ENCODE results near the gene NOD1.

The NOD1 gene

DNA sequence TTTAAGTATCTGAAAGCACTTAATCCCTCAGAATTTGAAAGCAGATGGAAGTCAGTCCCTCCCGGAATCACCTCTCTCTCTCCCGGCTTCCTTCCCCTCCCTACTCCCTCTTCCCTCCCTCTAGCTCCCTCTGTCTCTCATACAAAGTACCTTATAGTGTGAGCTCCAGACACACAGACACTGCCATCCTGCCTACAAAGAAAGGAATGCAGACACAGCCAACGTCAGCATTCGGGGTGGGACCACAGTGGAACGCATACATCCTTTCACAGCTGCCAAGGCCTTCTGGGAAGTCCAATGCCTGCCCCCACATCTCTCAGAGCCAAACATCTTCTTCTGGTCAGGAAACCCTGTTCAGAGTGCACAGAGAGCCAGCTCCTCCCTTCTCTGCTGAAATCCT, 9.3 kb downstream of the NOD1 start:
- no peak for ATAC-seq (replicated peaks)
- no peak for DNase-seq
- H3K4me3 Mint-ChIP-seq, result no peak overlapping the region
- H3K9me3 Mint-ChIP-seq, result no peaks in the 10 kb centered on the region
- peaks cover 32 to 42% of the 10 kb centered on the region in 2 donors for H3K36me3 Mint-ChIP-seq
- no peaks in the 10 kb centered on the region for H3K27me3 Mint-ChIP-seq
- H3K27ac Mint-ChIP-seq, result peak overlapping the region; percentile 65
- peaks cover 75 to 99% of the 10 kb centered on the region in 2 donors for H3K4me1 Mint-ChIP-seq

DNA sequence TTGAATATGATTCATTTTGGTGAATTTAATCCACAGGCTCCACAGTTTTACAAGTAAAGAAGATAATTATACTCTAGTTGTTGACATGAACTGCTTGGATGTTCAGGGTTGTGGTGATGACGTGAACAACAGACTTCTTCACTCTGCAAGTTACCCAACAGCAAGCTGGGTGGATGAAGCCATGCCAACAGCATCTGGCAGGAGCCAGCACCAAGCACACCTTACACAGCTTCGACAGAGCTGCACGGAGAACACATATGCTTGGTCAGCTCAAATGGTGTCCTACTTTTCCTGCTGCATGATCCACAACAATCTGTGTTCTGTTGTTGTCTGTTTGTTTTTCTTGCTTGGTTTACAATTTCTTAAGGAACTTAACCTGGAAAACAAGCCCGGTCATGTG, 9.8 kb downstream of the NOD1 start:
- Mint-ChIP-seq H3K4me3 (no peak overlapping the region), H3K27me3 (no peaks in the 10 kb centered on the region), H3K4me1 (peaks cover 76 to 99% of the 10 kb centered on the region in 2 donors), H3K36me3 (peaks cover 28 to 39% of the 10 kb centered on the region in 2 donors), H3K27ac (no peak overlapping the region), H3K9me3 (no peaks in the 10 kb centered on the region)
- ATAC-seq (replicated peaks) (no peak), DNase-seq (no peak)

DNA sequence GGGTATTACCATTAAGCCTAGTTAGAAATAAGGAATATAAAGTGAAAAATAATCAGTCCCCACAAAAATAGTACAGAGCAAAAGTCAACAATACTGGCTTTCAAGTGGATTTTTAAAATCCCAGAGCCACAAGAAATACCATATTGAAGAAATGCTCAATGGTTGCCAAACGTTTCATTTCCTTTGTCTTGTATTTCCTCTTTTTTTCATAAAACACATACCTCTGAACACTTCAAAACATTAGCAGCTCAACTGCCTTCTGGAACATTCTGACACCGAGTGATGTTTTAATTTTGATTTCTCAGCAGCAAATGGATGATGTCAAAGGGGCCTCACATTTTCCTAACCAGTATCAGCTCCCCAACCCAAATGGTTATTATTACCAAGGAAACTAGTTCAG, 10.5 kb downstream of the NOD1 start:
- Mint-ChIP-seq H3K27ac (peak overlapping the region; percentile 65), H3K27me3 (no peaks in the 10 kb centered on the region), H3K36me3 (peaks cover 21 to 32% of the 10 kb centered on the region in 2 donors), H3K9me3 (no peaks in the 10 kb centered on the region), H3K4me3 (no peak overlapping the region), H3K4me1 (peaks cover 75 to 99% of the 10 kb centered on the region in 2 donors)
- ATAC-seq (replicated peaks) (no peak), DNase-seq (no peak)

DNA sequence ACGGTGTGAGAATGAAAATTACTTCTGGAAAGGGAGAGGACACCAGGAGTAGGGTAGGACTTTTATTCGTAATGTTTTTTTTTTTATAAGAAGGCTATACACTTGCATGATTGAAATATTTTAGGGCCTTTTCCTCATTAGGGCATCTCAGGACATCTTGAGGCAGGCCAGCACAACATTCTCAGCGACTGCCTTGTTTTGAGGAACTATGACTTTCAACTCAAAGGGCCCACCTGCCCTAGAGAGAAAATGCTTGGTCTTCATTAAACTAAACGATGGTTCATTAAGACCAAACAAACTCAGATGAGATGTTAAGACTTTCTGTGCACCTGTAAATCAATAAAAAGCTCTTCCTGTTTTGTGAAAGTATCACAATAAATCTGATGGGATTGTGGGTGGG, 11.3 kb downstream of the NOD1 start:
- Mint-ChIP-seq H3K36me3 (peaks cover 13 to 33% of the 10 kb centered on the region in 2 donors), H3K4me3 (no peak overlapping the region), H3K27me3 (no peaks in the 10 kb centered on the region), H3K27ac (peak overlapping the region; percentile 59), H3K9me3 (no peaks in the 10 kb centered on the region), H3K4me1 (peaks cover 79 to 99% of the 10 kb centered on the region in 2 donors)
- DNase-seq (no peak), ATAC-seq (replicated peaks) (no peak)

DNA sequence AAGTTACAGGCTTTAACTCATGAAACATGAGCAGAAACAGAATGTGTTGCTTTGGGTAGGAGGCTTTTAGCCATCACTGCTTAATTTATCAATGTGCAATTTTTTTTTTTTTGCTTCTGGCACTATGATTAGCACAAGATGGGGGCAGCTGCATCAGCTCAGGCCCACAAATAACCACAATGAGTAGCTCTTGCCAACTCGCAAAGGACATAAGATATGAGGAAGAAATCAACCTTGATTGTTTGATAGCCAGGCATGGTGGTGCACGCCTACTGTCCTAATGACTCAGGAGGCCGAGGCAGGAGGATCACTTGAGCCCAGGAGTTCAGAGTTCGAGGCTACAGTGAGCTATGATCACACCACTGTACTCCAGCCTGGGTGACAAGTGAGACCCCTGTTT, 12.3 kb downstream of the NOD1 start:
- H3K9me3 Mint-ChIP-seq, result no peaks in the 10 kb centered on the region
- ATAC-seq (replicated peaks), result no peak
- no peak overlapping the region for H3K4me3 Mint-ChIP-seq
- no peak for DNase-seq
- no peaks in the 10 kb centered on the region for H3K27me3 Mint-ChIP-seq
- peak overlapping the region; percentile 51 for H3K27ac Mint-ChIP-seq
- peaks cover 78 to 99% of the 10 kb centered on the region in 2 donors for H3K4me1 Mint-ChIP-seq
- H3K36me3 Mint-ChIP-seq, result peaks cover 17 to 34% of the 10 kb centered on the region in 2 donors

DNA sequence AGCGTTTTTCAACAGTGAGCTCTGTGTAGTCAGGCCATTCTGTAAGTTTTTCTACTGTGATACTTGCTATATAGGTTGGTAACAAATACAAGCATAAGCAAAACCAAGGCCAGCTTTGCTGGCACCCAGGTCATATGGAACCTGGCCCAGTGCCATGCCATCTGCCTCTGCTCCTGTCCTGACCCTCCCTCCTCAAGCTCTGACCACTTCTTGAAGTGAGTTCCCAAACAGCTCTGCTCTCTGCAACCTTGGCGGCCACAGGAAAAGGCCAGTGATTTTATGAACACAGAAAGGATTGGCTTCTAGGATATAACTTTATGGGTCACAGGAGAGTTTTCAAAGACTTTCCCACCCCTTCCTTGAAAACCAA, 12.8 kb downstream of the NOD1 start:
- no peak for ATAC-seq (replicated peaks)
- Mint-ChIP-seq H3K4me3 (no peak overlapping the region), H3K9me3 (no peaks in the 10 kb centered on the region), H3K27ac (no peak overlapping the region), H3K36me3 (peaks cover 17 to 31% of the 10 kb centered on the region in 2 donors), H3K4me1 (peaks cover 74 to 96% of the 10 kb centered on the region in 2 donors), H3K27me3 (no peaks in the 10 kb centered on the region)
- DNase-seq, result no peak

DNA sequence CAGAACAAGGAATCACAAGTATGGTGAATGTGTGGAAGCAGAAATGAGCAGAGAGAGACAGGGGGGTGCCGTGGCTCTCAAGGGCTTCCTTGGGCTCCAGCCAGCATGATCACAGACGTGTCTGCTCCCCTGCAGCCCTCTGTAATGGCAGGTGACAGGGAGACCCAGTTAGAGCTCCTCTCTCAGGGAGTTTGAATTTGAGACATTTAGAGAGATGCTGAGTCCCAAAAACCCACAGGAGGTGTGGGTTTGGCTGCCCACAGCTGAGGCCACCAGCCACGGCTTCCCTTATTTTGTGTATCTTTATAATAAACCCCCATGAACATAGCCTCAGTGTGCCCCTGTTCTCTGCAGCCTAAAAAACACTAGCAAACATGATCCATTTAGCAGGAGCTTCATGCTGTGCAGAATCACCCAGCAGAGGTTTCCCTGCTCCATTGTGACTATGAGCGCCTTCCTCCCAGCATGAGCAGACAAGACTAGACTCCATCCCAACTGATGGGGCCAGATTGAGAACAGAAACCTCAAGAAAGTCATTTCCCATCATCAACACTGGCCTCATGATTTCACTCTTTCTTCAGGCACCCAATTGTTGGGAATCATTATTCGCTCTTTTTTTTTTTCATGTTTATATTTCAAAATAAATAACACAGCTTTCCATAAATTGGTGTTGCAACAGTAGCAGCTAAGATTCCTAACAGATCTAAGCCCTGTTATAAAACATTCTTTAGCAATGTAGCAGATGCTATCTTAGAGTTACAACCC, 13.4 kb downstream of the NOD1 start:
- H3K27ac Mint-ChIP-seq, result peak overlapping the region; percentile 59
- H3K27me3 Mint-ChIP-seq, result no peaks in the 10 kb centered on the region
- no peaks in the 10 kb centered on the region for H3K9me3 Mint-ChIP-seq
- peaks cover 72 to 96% of the 10 kb centered on the region in 2 donors for H3K4me1 Mint-ChIP-seq
- DNase-seq, result no peak
- peak overlapping the region; percentile 8 to 40 for H3K4me3 Mint-ChIP-seq
- H3K36me3 Mint-ChIP-seq, result peaks cover 19 to 34% of the 10 kb centered on the region in 2 donors
- ATAC-seq (replicated peaks), result no peak

DNA sequence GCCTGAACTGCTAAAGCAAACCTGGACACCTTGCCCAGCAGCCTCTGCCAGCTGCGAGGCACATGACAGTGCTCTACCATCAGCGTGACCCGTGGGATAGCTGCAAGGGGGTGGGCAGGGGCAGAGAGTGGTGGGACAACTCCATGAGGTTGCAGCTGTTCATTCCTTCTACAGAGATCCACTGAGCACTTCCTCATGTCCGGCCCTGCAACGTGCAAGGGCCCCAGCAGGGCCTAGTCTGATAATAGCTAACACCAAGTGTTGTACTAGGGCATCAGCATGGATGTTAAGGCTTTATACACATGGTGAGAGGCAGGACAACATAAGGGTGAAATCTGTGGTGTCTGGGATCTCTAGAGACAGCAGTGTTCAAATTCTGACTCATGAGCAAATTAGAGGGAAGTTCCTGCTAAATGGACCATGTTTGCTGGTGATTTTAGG, 14.3 kb downstream of the NOD1 start:
- peak overlapping the region; percentile 47 to 54 for H3K4me3 Mint-ChIP-seq
- H3K4me1 Mint-ChIP-seq, result peaks cover 65 to 87% of the 10 kb centered on the region in 2 donors
- H3K9me3 Mint-ChIP-seq, result no peaks in the 10 kb centered on the region
- H3K36me3 Mint-ChIP-seq, result peaks cover 18 to 35% of the 10 kb centered on the region in 2 donors
- ATAC-seq (replicated peaks), result peak; percentile 89 to 90
- no peaks in the 10 kb centered on the region for H3K27me3 Mint-ChIP-seq
- H3K27ac Mint-ChIP-seq, result peak overlapping the region; percentile 71
- DNase-seq, result peak; percentile 43

- peak overlapping the region; percentile 59 to 70 for H3K4me3 Mint-ChIP-seq
- no peaks in the 10 kb centered on the region for H3K9me3 Mint-ChIP-seq
- H3K27me3 Mint-ChIP-seq, result no peaks in the 10 kb centered on the region
- peaks cover 18 to 35% of the 10 kb centered on the region in 2 donors for H3K36me3 Mint-ChIP-seq
- H3K27ac Mint-ChIP-seq, result peak overlapping the region; percentile 71
- ATAC-seq (replicated peaks) (peak; percentile 61 to 66), DNase-seq (peak; percentile 51)
- H3K4me1 Mint-ChIP-seq, result peaks cover 62 to 82% of the 10 kb centered on the region in 2 donors
Measured at GRCh38 chr7:30463405-30464145, 15.0 kb downstream of the NOD1 start.

GRCh38 chr7:30462179-30462578, 16.4 kb downstream of the NOD1 start:
- peak in 1 of 2 donors; percentile 31 for ATAC-seq (replicated peaks)
- Mint-ChIP-seq H3K4me3 (peak overlapping the region; percentile 39 to 46), H3K27ac (peak overlapping the region; percentile 89), H3K4me1 (peaks cover 52 to 68% of the 10 kb centered on the region in 2 donors), H3K27me3 (no peaks in the 10 kb centered on the region), H3K9me3 (no peaks in the 10 kb centered on the region), H3K36me3 (peaks cover 18 to 32% of the 10 kb centered on the region in 2 donors)
- no peak for DNase-seq

- H3K4me3 Mint-ChIP-seq, result no peak overlapping the region
- DNase-seq (no peak), ATAC-seq (replicated peaks) (no peak)
- no peaks in the 10 kb centered on the region for H3K9me3 Mint-ChIP-seq
- peaks cover 36 to 48% of the 10 kb centered on the region in 2 donors for H3K4me1 Mint-ChIP-seq
- H3K27ac Mint-ChIP-seq, result no peak overlapping the region
- no peaks in the 10 kb centered on the region for H3K27me3 Mint-ChIP-seq
- H3K36me3 Mint-ChIP-seq, result peaks cover 18 to 40% of the 10 kb centered on the region in 2 donors
Measured at GRCh38 chr7:30460246-30460633, 18.3 kb downstream of the NOD1 start.

DNA sequence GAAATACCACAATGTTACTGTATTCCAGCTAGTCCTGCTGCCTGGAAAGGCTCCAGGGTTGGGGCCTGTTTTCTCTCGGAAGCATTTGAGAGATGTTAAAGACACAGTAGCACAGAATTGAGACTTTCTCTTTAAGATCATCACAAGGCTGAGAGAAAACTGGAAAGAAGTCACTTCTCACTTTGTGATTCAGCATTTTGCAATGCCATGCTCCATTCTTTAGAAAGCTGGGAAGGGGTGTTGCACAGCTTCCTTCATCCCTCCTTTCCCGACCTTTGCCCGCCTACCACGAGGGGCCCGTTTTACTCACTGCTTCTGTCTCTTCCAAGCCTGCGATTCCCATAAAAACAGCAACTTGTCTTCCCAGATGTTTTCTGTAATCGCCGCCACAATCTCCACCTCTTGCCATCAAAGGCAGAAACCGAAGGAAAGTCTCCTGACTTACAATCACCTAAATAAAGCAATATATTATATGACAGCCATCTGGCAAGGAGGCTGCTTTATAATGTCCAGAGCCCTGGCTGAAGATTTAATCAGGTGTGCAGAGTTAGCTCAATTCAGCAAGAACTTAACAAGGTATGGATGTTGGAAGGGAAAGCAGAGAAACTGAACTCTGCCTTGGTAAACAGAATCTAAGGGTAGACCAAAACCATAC, 18.9 kb downstream of the NOD1 start:
- Mint-ChIP-seq H3K4me1 (peaks cover 31 to 43% of the 10 kb centered on the region in 2 donors), H3K27me3 (no peaks in the 10 kb centered on the region), H3K4me3 (no peak overlapping the region), H3K36me3 (peaks cover 18 to 44% of the 10 kb centered on the region in 2 donors), H3K27ac (no peak overlapping the region), H3K9me3 (no peaks in the 10 kb centered on the region)
- ATAC-seq (replicated peaks) (no peak), DNase-seq (no peak)

- ATAC-seq (replicated peaks) (no peak), DNase-seq (no peak)
- Mint-ChIP-seq H3K4me3 (no peak overlapping the region), H3K36me3 (peaks cover 25 to 49% of the 10 kb centered on the region in 2 donors), H3K9me3 (no peaks in the 10 kb centered on the region), H3K4me1 (peaks cover 18 to 29% of the 10 kb centered on the region in 2 donors), H3K27ac (no peak overlapping the region), H3K27me3 (no peaks in the 10 kb centered on the region)
Measured at GRCh38 chr7:30458311-30458710, 20.3 kb downstream of the NOD1 start.

- no peak overlapping the region for H3K4me3 Mint-ChIP-seq
- peaks cover 22 to 42% of the 10 kb centered on the region in 2 donors for H3K36me3 Mint-ChIP-seq
- DNase-seq (no peak), ATAC-seq (replicated peaks) (no peak)
- no peaks in the 10 kb centered on the region for H3K27me3 Mint-ChIP-seq
- no peaks in the 10 kb centered on the region for H3K4me1 Mint-ChIP-seq
- no peaks in the 10 kb centered on the region for H3K9me3 Mint-ChIP-seq
- H3K27ac Mint-ChIP-seq, result no peak overlapping the region
Measured at GRCh38 chr7:30453921-30454320, 24.7 kb downstream of the NOD1 start.

All from stimulated activated naive B cell treated with anti-CD40 and anti-IgM and Interleukin-4, amounts not matched to agents 10 μg/mL and 1 μg/mL and 100 μg/mL, for 72 hours (primary cell).